BJ (cell line): ENCODE data around the gene TARM1. TPM values are rescaled to one million over a fixed set of nuclear protein-coding genes. Genes with fewer than 3 reads are reported as not detected.

ENCODE experiments used
- CTCF ChIA-PET: fragments of 350-600 bp; formaldehyde crosslinking; extraction: SDS; loops from one replicate; lab custom pipeline; 2021; ENCODE audit warnings: antibody characterized with exemption, inconsistent platforms; lab: Yijun Ruan, JAX
- POLR2A ChIA-PET: fragments of 300-600 bp; sonication (Branson Sonifier 250); formaldehyde crosslinking; extraction: SDS; loops from one replicate; lab custom pipeline; 2021; ENCODE audit warnings: antibody characterized with exemption; lab: Charles Lee
- DNase-seq: peaks from one replicate; pipeline ENCODE4 v3.0.0-alpha.2; 2011; ENCODE audit warnings: low read depth
- H3K27me3 ChIP-seq: 2 replicates; pipeline ENCODE4 v1.6.0; 2011; ENCODE audit warnings: low read length; ENCODE audit not compliant: control insufficient read depth, insufficient read depth
- H3K36me3 ChIP-seq: 2 replicates; pipeline ENCODE4 v1.5.1; 2011; ENCODE audit warnings: low read length; ENCODE audit not compliant: control insufficient read depth, insufficient read depth
- H3K4me3 ChIP-seq: 2 replicates; pipeline ENCODE4 v1.5.1; 2011; ENCODE audit warnings: low read depth, mild to moderate bottlenecking, control low read depth, low read length
- polyA plus RNA-seq: library from polyadenylated mRNA; depleted of rRNA; stranded (reverse); fragments of >200 nt; gene quantifications from 2 replicates; pipeline ENCODE4 v1.2.3, GENCODE V29; 2011; rRNA removed
- small RNA-seq: library from RNA; depleted of rRNA; stranded (forward); fragments of <200 nt; gene quantifications from one replicate; pipeline ENCODE3, GENCODE V24; 2012; ENCODE audit warnings: low replicate concordance, low read depth; ENCODE audit not compliant: insufficient read length
- TF ChIP-seq, protein P1 (sequence below): IDR thresholded peaks from 2 replicates; pipeline ENCODE4 v1.5.1; 2011; ENCODE audit warnings: low read depth, mild to moderate bottlenecking, control low read depth, inconsistent platforms, low read length, moderate library complexity; ENCODE audit not compliant: insufficient read depth

Gene TARM1
- polyA plus RNA-seq, 1 experiment: not detected

DNA sequence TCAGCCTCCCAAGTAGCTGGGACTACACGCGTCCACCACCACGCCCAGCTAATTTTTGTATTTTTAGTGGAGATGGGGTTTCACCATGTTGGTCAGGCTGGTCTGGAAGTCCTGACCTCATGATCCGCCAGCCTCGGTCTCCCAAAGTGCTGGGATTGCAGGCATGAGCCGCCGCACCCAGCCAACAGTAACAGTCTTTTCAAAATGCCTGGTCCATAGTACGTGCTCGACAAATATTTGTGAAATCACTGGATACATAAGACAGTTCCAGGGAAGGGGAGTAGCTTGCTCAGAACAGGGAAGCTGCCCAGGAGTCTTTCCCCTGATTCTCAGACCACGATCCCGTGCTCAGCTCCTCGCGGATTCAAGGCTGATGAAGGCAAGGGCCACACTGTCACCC, 59.2 kb downstream of the TARM1 start:
- no peak for DNase-seq
- ChIA-PET CTCF (interaction anchor here (3.8 to 9.3 kb wide), 4 partner anchors 115 to 229 kb away, joined by 31 to 182 read pairs (median 61); no protein-coding TSS in a partner anchor), POLR2A (no interaction called here)
- TF ChIP-seq, protein P1, sequence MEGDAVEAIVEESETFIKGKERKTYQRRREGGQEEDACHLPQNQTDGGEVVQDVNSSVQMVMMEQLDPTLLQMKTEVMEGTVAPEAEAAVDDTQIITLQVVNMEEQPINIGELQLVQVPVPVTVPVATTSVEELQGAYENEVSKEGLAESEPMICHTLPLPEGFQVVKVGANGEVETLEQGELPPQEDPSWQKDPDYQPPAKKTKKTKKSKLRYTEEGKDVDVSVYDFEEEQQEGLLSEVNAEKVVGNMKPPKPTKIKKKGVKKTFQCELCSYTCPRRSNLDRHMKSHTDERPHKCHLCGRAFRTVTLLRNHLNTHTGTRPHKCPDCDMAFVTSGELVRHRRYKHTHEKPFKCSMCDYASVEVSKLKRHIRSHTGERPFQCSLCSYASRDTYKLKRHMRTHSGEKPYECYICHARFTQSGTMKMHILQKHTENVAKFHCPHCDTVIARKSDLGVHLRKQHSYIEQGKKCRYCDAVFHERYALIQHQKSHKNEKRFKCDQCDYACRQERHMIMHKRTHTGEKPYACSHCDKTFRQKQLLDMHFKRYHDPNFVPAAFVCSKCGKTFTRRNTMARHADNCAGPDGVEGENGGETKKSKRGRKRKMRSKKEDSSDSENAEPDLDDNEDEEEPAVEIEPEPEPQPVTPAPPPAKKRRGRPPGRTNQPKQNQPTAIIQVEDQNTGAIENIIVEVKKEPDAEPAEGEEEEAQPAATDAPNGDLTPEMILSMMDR: no peak
- Histone ChIP-seq H3K4me3 (no peak overlapping the region), H3K27me3 (no peaks in the 10 kb centered on the region), H3K36me3 (no peaks in the 10 kb centered on the region)

DNA sequence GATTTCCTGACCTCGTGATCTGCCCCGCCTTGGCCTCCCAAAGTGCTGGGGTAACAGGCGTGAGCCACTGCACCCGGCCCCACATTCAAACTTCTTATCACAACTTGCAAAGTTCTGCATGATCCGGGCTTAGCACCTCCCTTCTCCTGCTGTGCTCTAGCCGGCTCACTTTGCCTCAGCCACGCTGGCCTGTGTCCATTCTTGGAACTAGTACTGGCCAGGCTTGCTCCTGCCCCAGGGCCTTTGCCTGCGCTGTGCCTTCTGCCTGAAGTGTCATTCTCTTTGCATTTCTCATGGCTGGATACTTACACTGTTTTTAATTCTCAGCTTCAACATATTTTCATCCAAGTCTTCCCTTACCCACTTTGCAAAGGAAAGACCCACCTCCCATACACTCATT, 59.8 kb downstream of the TARM1 start:
- no peak overlapping the region for H3K4me3 ChIP-seq
- H3K36me3 ChIP-seq: no peaks in the 10 kb centered on the region
- DNase-seq: no peak
- TF ChIP-seq, protein P1: no peak
- POLR2A ChIA-PET: no interaction called here
- H3K27me3 ChIP-seq: no peaks in the 10 kb centered on the region
- CTCF ChIA-PET: interaction anchor here (0.6 to 9.3 kb wide), 5 partner anchors 14 to 228 kb away, joined by 4 to 182 read pairs (median 37); no protein-coding TSS in a partner anchor

Small RNA genes within 50 kb of the gene (small RNA-seq; reads per million reads assigned to genes)
- not detected for gene AC012314.20

Other genes starting within 250 kb of the TARM1 start
- 92.9 and 134 TPM in 2 replicates for gene MYADM, start 213.5 kb downstream of the TARM1 start, polyA plus RNA-seq
- not detected in 2 replicates for gene PRKCG, start 199.2 kb downstream of the TARM1 start, polyA plus RNA-seq
- 0.50 and 0.90 TPM in 2 replicates for gene CACNG7, start 172.1 kb downstream of the TARM1 start, polyA plus RNA-seq
- gene CACNG8, start 118.4 kb downstream of the TARM1 start, polyA plus RNA-seq: 0.01 and 0.02 TPM in 2 replicates
- 0.04 TPM in 2 replicates for gene CACNG6, start 89.7 kb downstream of the TARM1 start, polyA plus RNA-seq
- gene VSTM1, start 17.5 kb downstream of the TARM1 start, polyA plus RNA-seq: not detected in 2 replicates
- gene OSCAR, start 19.4 kb upstream of the TARM1 start, polyA plus RNA-seq: 0.27 and 0.66 TPM in 2 replicates
- 26.6 and 45.8 TPM in 2 replicates for gene NDUFA3, start 21.5 kb upstream of the TARM1 start, polyA plus RNA-seq
- 15.3 and 18.8 TPM in 2 replicates for gene TFPT, start 34.3 kb upstream of the TARM1 start, polyA plus RNA-seq
- 27.7 and 39.4 TPM in 2 replicates for gene PRPF31, start 34.4 kb upstream of the TARM1 start, polyA plus RNA-seq
- 6.2 and 6.3 TPM in 2 replicates for gene CNOT3, start 56.4 kb upstream of the TARM1 start, polyA plus RNA-seq
- gene LENG1, start 78.4 kb upstream of the TARM1 start, polyA plus RNA-seq: 3.7 and 4.4 TPM in 2 replicates
- 0.54 and 0.55 TPM in 2 replicates for gene TMC4, start 91.8 kb upstream of the TARM1 start, polyA plus RNA-seq
- 75.1 and 101 TPM in 2 replicates for gene MBOAT7, start 108.2 kb upstream of the TARM1 start, polyA plus RNA-seq
- 36.2 and 53.9 TPM in 2 replicates for gene TSEN34, start 109.9 kb upstream of the TARM1 start, polyA plus RNA-seq
- gene RPS9, start 119.5 kb upstream of the TARM1 start, polyA plus RNA-seq: 2,387 and 3,504 TPM in 2 replicates
- gene LILRB3, start 141.6 kb upstream of the TARM1 start, polyA plus RNA-seq: not detected in 2 replicates
- gene LILRA6, start 161.4 kb upstream of the TARM1 start, polyA plus RNA-seq: not detected in 2 replicates
- gene LILRB5, start 175.9 kb upstream of the TARM1 start, polyA plus RNA-seq: not detected in 2 replicates
- not detected in 2 replicates for gene LILRB2, start 199.7 kb upstream of the TARM1 start, polyA plus RNA-seq
- gene LILRA5, start 231.8 kb upstream of the TARM1 start, polyA plus RNA-seq: not detected in 2 replicates